Gastroesophageal sphincter (tissue), 3 donors: ENCODE results near the gene LMO1.

Experiments
- EP300 ChIP-seq: sonication (generic); formaldehyde crosslinking; IDR thresholded peaks from one replicate; pipeline ENCODE4 v1.6.1; 2017; ENCODE audit warnings: antibody characterized with exemption, mild to moderate bottlenecking
- TF ChIP-seq, protein P1 (sequence below), 4 experiments: fragments of 200-600 bp in 2 of 4; fragments of 450-650 bp in 2 of 4; sonication (generic) in 1 of 4; IDR thresholded peaks; one replicate each; pipeline ENCODE4 v1.5.1; 2017 to 2019; ENCODE audit warnings: antibody characterized with exemption in 4 of 4, mild to moderate bottlenecking in 2 of 4, moderate library complexity in 2 of 4

DNA sequence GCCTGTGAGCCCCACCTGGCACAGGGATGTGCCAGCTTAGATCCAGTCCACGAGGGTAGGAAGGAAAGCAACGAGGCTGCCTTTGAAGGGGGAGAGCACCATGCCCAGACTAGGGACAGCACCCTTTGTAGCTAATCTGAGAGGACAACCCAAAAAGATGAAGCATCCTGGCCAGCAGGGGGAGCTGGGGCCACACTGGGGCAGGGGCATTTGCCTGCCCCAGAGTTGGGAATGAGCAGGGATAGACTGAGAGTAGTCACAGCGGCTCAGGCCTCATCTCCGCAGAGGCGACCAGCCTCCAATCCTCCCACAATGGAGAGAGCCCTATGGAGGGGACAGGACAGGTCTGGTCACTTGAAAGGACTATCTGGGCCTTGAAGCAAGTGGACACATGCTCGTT lies 16.4 kb downstream of the LMO1 start:
- TF ChIP-seq, protein P1, sequence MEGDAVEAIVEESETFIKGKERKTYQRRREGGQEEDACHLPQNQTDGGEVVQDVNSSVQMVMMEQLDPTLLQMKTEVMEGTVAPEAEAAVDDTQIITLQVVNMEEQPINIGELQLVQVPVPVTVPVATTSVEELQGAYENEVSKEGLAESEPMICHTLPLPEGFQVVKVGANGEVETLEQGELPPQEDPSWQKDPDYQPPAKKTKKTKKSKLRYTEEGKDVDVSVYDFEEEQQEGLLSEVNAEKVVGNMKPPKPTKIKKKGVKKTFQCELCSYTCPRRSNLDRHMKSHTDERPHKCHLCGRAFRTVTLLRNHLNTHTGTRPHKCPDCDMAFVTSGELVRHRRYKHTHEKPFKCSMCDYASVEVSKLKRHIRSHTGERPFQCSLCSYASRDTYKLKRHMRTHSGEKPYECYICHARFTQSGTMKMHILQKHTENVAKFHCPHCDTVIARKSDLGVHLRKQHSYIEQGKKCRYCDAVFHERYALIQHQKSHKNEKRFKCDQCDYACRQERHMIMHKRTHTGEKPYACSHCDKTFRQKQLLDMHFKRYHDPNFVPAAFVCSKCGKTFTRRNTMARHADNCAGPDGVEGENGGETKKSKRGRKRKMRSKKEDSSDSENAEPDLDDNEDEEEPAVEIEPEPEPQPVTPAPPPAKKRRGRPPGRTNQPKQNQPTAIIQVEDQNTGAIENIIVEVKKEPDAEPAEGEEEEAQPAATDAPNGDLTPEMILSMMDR (IDR thresholded peaks at IDR 0.05) = peak in 2 of 4 experiments; percentile 34 to 53
- TF ChIP-seq EP300 = no peak
